ENCODE results near the gene B4GALNT1. TPM values are rescaled to one million over a fixed set of nuclear protein-coding genes. Genes with fewer than 3 reads are reported as not detected.
"Not testable (repeated sequence)": the region's sequence is repeated elsewhere in the genome, so short reads cannot be mapped to it uniquely, and the experiment has no call there.

The B4GALNT1 gene
- total RNA-seq, 2 experiments from 2014 or later: 1.4 to 1.8 TPM

DNA sequence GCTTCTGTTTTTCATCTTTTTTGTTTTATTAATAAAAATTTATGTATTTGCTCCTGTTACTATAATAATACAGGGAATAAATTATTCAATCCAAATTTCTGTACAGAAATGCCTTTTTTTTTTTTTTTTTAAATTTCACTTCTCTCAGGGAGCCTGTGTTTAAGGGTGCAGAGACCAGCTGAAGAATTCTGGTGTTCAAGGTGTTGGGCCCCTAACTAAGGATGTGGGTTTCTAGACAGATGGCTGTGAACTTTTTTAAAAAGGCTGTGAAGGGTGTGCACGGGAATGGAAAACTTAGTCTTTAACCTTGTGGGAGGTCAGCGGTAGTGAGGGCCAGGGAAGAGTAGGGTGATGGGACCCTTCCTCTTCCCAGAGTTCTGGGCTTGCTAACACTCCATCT is 29.7 kb downstream of the B4GALNT1 start:
- CTCF ChIA-PET: interaction anchor here (0.6 to 1.3 kb wide), 4 partner anchors 10 to 576 kb away, joined by 3 read pairs; no protein-coding TSS in a partner anchor
- Mint-ChIP-seq H3K36me3 (ENCODE audit: low read depth) (peaks cover 6% of the 10 kb centered on the region), H3K9me3 (no peaks in the 10 kb centered on the region), H3K27ac (no peak overlapping the region), H3K4me1 (ENCODE audit: low read depth) (peaks cover 22% of the 10 kb centered on the region), H3K4me3 (peak overlapping the region; percentile 77), H3K27me3 (ENCODE audit: low read depth) (no peaks in the 10 kb centered on the region)
- intact Hi-C loops (cut with micrococcal nuclease): no loop called here
- no peak for DNase-seq

DNA sequence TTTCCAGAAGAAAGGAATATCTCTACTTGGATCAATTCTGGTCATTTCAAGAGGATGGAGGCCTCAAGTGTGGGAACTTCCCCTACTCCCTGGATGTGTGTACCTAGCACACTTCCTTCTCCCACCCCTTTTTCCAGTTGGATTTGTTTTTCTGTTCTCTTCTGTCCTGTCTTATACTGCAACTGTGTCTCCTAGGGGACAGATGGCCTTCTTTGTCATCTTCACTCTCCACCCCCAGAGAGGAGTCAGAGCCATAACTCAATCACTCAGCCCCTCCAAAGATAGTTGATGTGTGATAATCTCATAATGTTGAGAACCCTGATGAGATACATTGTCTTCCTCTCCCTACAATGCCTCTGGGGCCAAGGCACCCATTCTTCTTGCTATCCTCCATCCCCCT is 30.5 kb downstream of the B4GALNT1 start:
- DNase-seq: no peak
- CTCF ChIA-PET: interaction anchor here (0.8 to 1.3 kb wide), 2 partner anchors 11 to 18 kb away, joined by 3 read pairs; no protein-coding TSS in a partner anchor
- intact Hi-C loops (cut with micrococcal nuclease): no loop called here
- Mint-ChIP-seq H3K4me1 (ENCODE audit: low read depth) (peaks cover 22% of the 10 kb centered on the region), H3K27ac (no peak overlapping the region), H3K36me3 (ENCODE audit: low read depth) (peaks cover 9% of the 10 kb centered on the region), H3K27me3 (ENCODE audit: low read depth) (no peaks in the 10 kb centered on the region), H3K4me3 (no peak overlapping the region), H3K9me3 (no peaks in the 10 kb centered on the region)

DNA sequence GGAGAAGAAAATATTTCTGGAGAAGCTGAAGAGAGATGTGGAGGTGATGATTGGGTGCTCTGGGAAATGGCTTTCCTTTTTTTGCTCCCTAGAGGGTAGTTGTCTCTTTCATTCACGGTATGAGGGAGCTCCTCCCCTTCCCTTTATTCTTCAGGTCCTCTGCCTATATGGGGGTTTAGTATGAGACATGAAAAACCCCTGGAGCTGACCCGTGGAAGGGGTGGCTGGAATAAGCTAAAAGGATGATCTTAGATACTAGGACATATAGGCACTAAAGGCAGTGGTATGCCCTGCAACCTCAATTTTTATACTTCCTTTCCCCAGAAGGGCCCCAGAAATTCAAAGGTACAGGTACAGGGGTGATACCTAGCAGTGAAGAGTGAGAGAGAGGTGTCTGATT is 32.6 kb downstream of the B4GALNT1 start:
- H3K4me1 Mint-ChIP-seq (ENCODE audit: low read depth): peaks cover 17% of the 10 kb centered on the region
- no peak overlapping the region for H3K4me3 Mint-ChIP-seq
- no peaks in the 10 kb centered on the region for H3K9me3 Mint-ChIP-seq
- H3K27ac Mint-ChIP-seq: no peak overlapping the region
- intact Hi-C loops (cut with micrococcal nuclease): no loop called here
- no peak for DNase-seq
- CTCF ChIA-PET: interaction anchor here (0.7 to 2.3 kb wide), 3 partner anchors 11 to 20 kb away, joined by 3 to 11 read pairs (median 6); partner anchors contain the start of gene ARHGEF25
- H3K27me3 Mint-ChIP-seq (ENCODE audit: low read depth): no peaks in the 10 kb centered on the region
- peaks cover 12% of the 10 kb centered on the region for H3K36me3 Mint-ChIP-seq (ENCODE audit: low read depth)

DNA sequence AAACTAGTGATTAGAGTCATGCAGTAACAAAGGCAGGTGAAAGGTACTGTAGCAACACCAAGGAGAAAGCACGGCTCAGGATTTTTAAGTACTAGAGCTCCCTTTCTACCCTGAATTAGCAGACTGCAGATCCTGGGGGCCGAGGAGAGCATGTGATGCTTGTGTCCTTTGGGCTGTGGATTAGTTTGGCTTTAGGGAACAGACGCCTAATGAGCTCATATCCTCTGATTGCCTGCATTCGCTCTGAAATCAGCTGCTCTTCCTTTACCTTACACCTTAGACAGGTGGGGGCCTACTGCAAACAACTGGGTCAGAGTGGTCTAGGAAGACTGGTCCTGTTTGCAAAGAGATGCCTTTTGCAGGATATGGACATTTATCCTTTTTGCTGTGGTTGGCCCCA is 39.8 kb downstream of the B4GALNT1 start:
- H3K4me1 Mint-ChIP-seq (ENCODE audit: low read depth): peaks cover 21% of the 10 kb centered on the region
- no peak for DNase-seq
- CTCF ChIA-PET: interaction anchor here (1.1 to 3.7 kb wide), 5 partner anchors 10 to 39 kb away, joined by 3 to 60 read pairs (median 7); partner anchors contain the start of gene B4GALNT1
- intact Hi-C loops (cut with micrococcal nuclease): loop anchor here (5.0 kb wide), 1 partner anchor 244 kb away; no protein-coding TSS in a partner anchor
- H3K27me3 Mint-ChIP-seq (ENCODE audit: low read depth): no peaks in the 10 kb centered on the region
- H3K36me3 Mint-ChIP-seq (ENCODE audit: low read depth): peaks cover 7% of the 10 kb centered on the region
- H3K27ac Mint-ChIP-seq: no peak overlapping the region
- no peak overlapping the region for H3K4me3 Mint-ChIP-seq
- H3K9me3 Mint-ChIP-seq: no peaks in the 10 kb centered on the region

DNA sequence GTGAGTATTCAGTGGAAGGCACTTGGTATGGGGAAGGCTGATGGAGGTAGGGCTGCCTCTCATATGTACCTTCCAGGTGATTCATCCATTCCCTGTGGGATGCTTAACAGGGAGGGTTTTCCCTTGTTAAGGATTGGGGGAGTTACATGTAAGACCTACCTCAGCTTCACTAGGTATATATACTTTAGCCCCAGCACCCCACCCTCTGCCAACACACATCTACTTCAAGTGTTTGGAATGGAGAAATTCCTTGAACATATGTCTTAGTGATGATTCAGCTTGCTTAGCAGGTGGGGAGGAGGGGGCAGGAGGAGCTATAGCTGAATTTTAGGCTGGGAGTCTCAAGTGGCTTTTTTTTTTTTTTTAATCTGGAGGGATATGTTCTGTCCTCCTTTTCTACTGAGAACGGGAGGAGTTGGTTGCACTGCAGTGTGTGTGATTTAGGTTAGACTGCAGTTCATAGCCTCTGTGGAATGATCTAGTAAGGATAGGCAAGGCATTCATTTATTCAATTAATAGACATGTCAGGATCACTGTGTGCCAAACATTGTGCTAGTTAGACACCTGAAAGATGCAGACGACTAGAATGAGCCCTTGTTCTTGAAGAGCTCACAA is 40.3 kb downstream of the B4GALNT1 start:
- H3K27ac Mint-ChIP-seq: no peak overlapping the region
- CTCF ChIA-PET: interaction anchor here (0.6 to 3.7 kb wide), 8 partner anchors 10 to 167 kb away, joined by 3 to 60 read pairs (median 5); partner anchors contain the start of gene B4GALNT1
- H3K9me3 Mint-ChIP-seq: no peaks in the 10 kb centered on the region
- intact Hi-C loops (cut with micrococcal nuclease): loop anchor here (5.0 kb wide), 1 partner anchor 245 kb away; no protein-coding TSS in a partner anchor
- peak overlapping the region; percentile 82 for H3K4me3 Mint-ChIP-seq
- H3K4me1 Mint-ChIP-seq (ENCODE audit: low read depth): peaks cover 21% of the 10 kb centered on the region
- peaks cover 4% of the 10 kb centered on the region for H3K36me3 Mint-ChIP-seq (ENCODE audit: low read depth)
- DNase-seq: no peak
- no peaks in the 10 kb centered on the region for H3K27me3 Mint-ChIP-seq (ENCODE audit: low read depth)

DNA sequence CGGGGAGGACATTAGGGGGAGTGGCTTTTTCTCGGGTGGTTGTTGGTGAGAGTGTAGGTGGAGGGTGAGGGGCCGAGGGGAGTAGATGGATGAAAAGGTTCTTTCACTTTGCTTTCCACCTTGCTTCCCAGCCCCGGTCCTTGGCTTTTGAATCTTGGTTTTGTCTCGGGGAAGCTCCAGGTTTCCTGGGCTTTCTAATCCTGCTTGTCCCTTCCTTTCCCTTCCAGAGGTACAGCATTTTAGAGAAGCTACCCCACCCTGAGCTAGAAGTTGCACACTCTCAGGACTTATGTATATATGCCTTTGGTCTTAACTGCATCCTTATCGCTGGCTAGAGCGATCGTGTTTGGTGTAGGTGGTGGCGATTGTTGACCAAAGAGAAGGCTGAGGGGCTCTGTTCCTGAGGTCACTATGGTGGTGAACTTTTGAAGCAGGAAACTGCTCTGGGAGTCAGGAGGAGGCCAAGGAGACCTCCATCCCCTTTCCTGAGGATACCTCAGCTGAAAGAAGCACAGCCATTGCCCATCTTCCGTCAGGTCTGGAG is 41.1 kb downstream of the B4GALNT1 start:
- H3K9me3 Mint-ChIP-seq: no peaks in the 10 kb centered on the region
- no peaks in the 10 kb centered on the region for H3K27me3 Mint-ChIP-seq (ENCODE audit: low read depth)
- peaks cover 3% of the 10 kb centered on the region for H3K36me3 Mint-ChIP-seq (ENCODE audit: low read depth)
- peaks cover 21% of the 10 kb centered on the region for H3K4me1 Mint-ChIP-seq (ENCODE audit: low read depth)
- peak overlapping the region; percentile 82 for H3K4me3 Mint-ChIP-seq
- H3K27ac Mint-ChIP-seq: peak overlapping the region; percentile 28
- no peak for DNase-seq
- CTCF ChIA-PET: interaction anchor here (0.6 to 3.7 kb wide), 8 partner anchors 9 to 168 kb away, joined by 3 to 60 read pairs (median 4); partner anchors contain the start of gene B4GALNT1
- intact Hi-C loops (cut with micrococcal nuclease): loop anchor here (1.0 to 5.0 kb wide), 8 partner anchors 9 to 245 kb away; partner anchors contain the start of genes ARHGEF25, DCTN2, DTX3 and MBD6

DNA sequence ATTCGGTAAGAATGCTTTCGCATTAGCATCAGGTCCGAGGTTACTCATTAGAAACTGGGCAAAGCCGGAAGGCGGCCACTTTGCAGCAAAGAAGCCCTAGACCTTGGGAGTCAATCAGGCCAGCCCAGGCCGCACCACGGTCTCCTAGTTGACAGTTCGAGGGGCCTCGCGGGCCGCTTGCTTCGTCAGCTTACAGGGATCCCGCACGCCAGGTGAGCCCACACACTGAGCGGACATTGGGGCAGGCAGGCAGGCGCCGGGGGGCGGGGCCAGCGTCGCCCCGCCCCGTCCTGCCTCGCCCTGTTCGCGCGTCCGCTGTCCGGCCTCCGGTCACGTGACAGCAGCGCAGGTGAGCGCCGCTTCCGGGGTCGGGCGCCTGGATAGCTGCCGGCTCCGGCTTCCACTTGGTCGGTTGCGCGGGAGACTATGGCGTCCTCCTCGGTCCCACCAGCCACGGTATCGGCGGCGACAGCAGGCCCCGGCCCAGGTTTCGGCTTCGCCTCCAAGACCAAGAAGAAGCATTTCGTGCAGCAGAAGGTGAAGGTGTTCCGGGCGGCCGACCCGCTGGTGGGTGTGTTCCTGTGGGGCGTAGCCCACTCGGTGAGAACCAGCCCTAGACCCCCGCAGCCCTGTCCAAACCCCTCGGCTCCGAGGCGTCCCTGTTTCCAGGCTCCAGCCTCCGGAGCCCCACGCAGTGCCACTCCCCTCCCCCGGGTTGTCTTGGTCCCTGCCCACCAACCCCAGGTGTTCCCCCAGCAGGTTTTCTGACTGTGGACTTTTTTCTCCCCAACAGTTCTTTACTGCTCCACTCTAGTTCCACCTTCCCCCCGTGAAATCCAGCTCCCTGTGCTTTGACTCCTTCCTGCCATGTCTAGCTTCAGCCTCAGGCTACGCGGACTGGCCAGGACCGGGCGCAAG is 41.9 kb downstream of the B4GALNT1 start, which contains the start of gene PIP4K2C:
PIP4K2C (plus strand) TSS at position 329 of the 918 bp plus-strand sequence; CDS start at position 427, 98 bp downstream.
- intact Hi-C loops (cut with micrococcal nuclease): loop anchor here (1.0 to 5.0 kb wide), 8 partner anchors 8 to 246 kb away; partner anchors contain the start of genes ARHGEF25, DCTN2, DTX3 and MBD6

DNA sequence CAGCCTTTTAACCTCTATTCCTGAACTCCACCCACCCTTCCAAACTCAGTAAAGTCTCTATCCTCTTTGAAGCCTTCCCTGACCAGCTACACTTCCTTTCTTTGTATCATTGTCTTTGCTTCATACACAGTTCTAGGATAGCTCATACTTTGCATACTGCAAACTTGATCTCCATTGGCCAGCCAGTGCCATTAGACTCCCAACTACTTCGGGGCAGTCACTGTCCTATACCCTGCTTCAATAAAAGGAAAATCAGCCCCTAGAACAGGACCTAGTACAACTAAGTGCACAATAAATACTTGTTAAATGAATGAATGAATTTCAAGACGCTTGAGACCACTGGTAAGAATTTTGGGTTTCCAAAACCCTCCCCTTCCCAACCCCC is 42.5 kb downstream of the B4GALNT1 start:
- intact Hi-C loops (cut with micrococcal nuclease): loop anchor here (2.0 to 5.0 kb wide), 3 partner anchors 14 to 247 kb away; partner anchors contain the start of gene DTX3
- Mint-ChIP-seq H3K36me3 (ENCODE audit: low read depth) (no peaks in the 10 kb centered on the region), H3K4me3 (peak overlapping the region; percentile 82), H3K27me3 (ENCODE audit: low read depth) (no peaks in the 10 kb centered on the region), H3K4me1 (ENCODE audit: low read depth) (peaks cover 21% of the 10 kb centered on the region), H3K9me3 (no peaks in the 10 kb centered on the region), H3K27ac (peak overlapping the region; percentile 73)
- DNase-seq: no peak
- CTCF ChIA-PET: interaction anchor here (0.5 to 1.6 kb wide), 3 partner anchors 9 to 30 kb away, joined by 3 to 5 read pairs (median 4); no protein-coding TSS in a partner anchor

More for the DNA sequence above, 41.9 kb downstream of the B4GALNT1 start, which contains the start of gene PIP4K2C:
- DNase-seq: peak; percentile 83
- Mint-ChIP-seq H3K9me3 (no peaks in the 10 kb centered on the region), H3K4me3 (peak within 1 kb of the TSS; percentile 82), H3K27me3 (ENCODE audit: low read depth) (no peaks in the 10 kb centered on the region), H3K4me1 (ENCODE audit: low read depth) (peaks cover 21% of the 10 kb centered on the region), H3K36me3 (ENCODE audit: low read depth) (peaks cover 3% of the 10 kb centered on the region), H3K27ac (peak within 1 kb of the TSS; percentile 73)
- CTCF ChIA-PET: interaction anchor here (1.2 to 3.7 kb wide), 4 partner anchors 8 to 169 kb away, joined by 3 to 60 read pairs (median 4); no protein-coding TSS in a partner anchor

DNA sequence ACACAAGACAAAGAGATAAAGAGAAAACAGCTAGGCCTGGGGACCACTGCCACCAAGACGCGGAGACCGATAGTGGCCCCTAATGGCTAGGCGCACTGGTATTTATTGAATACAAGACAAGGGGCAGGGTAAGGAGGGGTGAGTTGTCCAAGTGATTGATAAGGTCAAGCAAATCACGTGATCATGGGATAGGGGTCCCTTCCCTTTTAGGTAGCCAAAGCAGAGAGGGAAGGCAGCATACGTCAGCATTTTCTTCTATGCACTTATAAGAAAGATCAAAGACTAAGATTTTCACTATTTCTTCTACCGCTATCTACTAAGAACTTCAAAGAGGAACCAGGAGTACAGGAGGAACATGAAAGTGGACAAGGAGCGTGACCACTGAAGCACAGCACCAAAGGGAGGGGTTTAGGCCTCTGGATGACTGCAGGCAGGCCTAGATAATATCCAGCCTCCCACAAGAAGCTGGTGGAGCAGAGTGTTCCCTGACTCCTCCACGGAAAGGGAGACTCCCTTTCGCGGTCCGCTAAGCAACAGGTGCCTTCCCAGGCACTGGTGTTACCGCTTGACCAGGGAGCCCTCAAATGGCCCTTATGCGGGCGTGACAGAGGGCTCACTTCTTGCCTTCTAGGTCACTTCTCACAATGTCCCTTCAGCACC is 43.9 kb downstream of the B4GALNT1 start:
- H3K27me3 Mint-ChIP-seq (ENCODE audit: low read depth); intact Hi-C loops (cut with micrococcal nuclease); H3K27ac Mint-ChIP-seq; DNase-seq; H3K36me3 Mint-ChIP-seq (ENCODE audit: low read depth); H3K9me3 Mint-ChIP-seq; H3K4me3 Mint-ChIP-seq: not testable (repeated sequence)
- CTCF ChIA-PET: interaction anchor here (0.6 to 1.6 kb wide), 3 partner anchors 8 to 48 kb away, joined by 3 to 5 read pairs (median 4); no protein-coding TSS in a partner anchor
- H3K4me1 Mint-ChIP-seq (ENCODE audit: low read depth): peaks cover 21% of the 10 kb centered on the region

DNA sequence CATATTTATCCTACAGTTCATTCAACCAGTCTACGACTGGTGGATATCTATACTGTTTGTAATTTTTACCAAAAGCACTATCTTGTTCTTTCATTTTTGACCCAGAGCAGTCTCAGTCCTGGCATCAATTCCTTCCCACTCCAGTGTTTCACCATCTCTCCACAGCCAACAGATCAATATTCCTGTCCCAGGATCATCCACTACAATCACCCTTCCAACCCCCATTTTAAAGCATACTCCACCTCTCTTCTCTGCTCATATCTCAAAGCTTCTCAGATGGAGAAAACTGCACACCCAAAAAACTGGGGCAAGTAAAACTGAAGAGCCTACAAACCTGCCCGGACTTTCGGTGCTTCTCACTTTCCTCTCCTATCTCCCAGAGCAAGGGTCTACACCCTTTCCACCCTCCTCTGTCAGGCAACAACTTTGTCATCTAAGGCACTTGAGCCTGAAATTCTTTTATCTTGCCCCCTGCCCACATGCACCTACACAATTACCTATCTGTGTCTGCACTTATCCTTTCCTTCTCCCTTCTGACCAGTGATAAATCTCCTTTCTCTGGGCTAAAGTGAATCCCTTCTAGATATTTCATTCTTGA is 46.1 kb downstream of the B4GALNT1 start:
- Mint-ChIP-seq H3K27me3 (ENCODE audit: low read depth) (peaks cover 3% of the 10 kb centered on the region), H3K36me3 (ENCODE audit: low read depth) (no peaks in the 10 kb centered on the region), H3K27ac (no peak overlapping the region), H3K4me3 (no peak overlapping the region), H3K4me1 (ENCODE audit: low read depth) (peaks cover 10% of the 10 kb centered on the region), H3K9me3 (no peaks in the 10 kb centered on the region)
- CTCF ChIA-PET: no interaction called here
- intact Hi-C loops (cut with micrococcal nuclease): no loop called here
- no peak for DNase-seq

DNA sequence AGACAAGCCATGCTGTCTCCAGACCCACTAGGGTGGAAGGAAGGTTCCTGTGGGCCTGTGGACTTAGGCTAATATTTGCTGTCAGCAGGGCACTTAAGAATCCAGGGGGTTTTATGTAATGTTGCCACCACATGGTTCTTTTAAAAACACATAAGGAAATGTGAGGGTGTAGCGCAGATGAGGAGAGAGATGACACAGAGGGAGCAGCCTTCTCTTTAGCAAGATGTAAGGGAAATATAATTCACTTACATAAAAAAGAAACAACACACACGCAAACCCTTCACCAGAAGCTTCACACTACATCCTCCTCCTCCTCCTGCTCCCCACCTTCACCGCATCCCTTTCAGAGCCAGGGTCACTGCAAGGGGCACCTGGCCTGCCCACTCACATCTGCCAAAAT is 46.9 kb downstream of the B4GALNT1 start:
- H3K27me3 Mint-ChIP-seq (ENCODE audit: low read depth): peaks cover 3% of the 10 kb centered on the region
- no peak overlapping the region for H3K27ac Mint-ChIP-seq
- intact Hi-C loops (cut with micrococcal nuclease): no loop called here
- no peak for DNase-seq
- CTCF ChIA-PET: interaction anchor here (0.7 to 7.0 kb wide), 4 partner anchors 7 to 110 kb away, joined by 4 to 101 read pairs (median 34); partner anchors contain the start of gene PIP4K2C
- no peaks in the 10 kb centered on the region for H3K36me3 Mint-ChIP-seq (ENCODE audit: low read depth)
- peaks cover 5% of the 10 kb centered on the region for H3K4me1 Mint-ChIP-seq (ENCODE audit: low read depth)
- no peak overlapping the region for H3K4me3 Mint-ChIP-seq
- H3K9me3 Mint-ChIP-seq: no peaks in the 10 kb centered on the region

Measured in activated naive CD4-positive, alpha-beta T cell treated with anti-CD3 and anti-CD28 coated beads for 36 hours (primary cell).